Activated gamma-delta T cell treated with anti-CD3 and anti-CD28 coated beads, Interleukin-2, amount 50 U/mL, for 16 hours (primary cell): ENCODE measurements around the gene FUT6.
A peak's percentile ranks its signal among the peaks of the same experiment; 100 is the strongest.

ENCODE experiments used
- DNase-seq: peaks from one replicate; pipeline ENCODE4 v3.0.0-alpha.2; 2020; ENCODE audit warnings: low read depth

FUT6 gene

DNA sequence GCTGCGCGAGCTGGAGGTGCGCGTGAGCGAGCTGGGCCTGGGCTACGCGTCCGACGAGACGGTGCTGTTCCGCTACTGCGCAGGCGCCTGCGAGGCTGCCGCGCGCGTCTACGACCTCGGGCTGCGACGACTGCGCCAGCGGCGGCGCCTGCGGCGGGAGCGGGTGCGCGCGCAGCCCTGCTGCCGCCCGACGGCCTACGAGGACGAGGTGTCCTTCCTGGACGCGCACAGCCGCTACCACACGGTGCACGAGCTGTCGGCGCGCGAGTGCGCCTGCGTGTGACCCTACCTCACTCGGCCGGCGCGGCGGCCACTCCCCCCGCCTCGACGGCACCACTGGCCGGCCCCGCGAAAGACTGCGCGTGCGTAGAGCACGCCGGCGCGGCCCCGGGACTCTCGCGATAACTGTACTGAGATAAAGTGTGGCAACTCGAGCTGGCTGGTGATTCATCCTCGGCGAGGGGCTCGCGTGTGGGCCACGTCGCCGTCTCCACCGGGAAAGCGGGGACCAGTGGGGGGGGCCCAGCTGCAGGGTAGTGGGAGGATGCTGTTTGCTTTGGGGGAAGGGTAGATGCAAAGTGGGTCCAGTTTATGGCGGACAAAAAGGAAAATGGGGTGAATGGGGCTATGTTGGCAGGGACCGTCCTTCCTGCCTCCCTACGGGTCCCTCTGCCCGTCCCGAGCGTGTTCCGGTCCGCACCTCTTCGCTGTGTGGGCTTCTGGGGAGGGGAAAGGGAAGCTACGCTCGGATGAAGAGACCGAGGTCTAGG, 11.4 kb downstream of the FUT6 start:
- DNase-seq, result peak; percentile 96

- no peak for DNase-seq
Measured at GRCh38 chr19:5827342-5827890, 12.1 kb downstream of the FUT6 start.

DNA sequence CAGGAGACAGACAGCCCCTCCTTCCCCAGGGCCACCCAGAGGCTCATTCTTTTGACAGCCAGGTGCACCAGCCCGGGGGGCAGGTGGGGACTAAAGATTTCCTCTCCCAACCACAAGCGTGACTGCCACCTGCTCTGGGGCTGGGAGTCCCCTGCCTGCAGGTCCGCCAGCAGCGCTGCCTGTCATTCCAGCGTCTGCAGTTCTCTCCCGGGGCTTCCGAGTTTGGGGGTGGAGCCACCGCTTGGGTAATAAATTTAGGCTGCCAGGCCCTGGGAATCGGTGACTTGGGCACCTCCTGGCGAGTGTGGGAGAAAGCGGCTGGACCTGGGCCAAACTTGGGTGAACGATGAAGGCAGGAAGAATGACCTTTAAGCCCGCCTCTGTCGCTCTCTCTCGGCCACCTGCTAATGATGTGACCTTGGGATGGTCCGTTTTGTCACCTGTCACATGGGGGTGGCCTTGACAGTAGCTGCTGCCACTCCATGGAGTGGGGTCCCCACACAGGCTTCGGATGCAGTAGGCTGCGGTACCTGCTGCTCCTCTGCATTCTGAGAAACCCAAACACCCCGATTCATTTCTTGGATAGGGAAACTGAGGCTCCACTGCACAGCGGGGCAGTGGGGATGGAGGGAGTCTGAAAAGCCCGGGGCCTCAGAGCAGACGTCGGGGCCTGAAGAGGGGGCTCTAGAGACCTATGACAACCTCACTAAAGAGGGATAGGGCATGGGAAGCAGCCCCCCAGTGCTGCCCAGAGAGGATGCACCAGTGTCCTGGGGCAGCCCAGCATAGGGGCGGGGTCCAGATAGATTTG, 12.8 kb downstream of the FUT6 start:
- DNase-seq, result no peak

DNA sequence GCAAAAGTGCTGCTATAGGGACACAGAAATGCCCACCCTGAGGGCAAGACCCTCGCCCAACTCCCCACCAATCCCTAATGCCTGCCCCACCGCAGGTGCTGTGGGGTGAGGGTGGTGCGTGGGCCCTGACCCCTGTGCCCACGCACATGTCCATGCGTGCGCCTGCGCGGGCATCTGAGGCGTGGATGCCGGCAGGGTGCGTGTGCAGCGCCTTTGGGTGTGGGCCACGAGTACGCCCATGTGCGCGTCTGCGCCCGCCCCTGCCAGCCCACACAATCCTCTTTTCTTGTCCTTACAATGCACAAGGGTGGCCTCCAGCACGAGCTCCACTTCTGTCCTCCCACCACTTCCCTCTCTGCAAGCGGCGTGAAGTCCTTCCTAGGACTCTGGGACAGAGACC, 14.3 kb downstream of the FUT6 start:
- no peak for DNase-seq

- no peak for DNase-seq
Measured at GRCh38 chr19:5824751-5825150, 14.8 kb downstream of the FUT6 start.

- no peak for DNase-seq
Measured at GRCh38 chr19:5823579-5824281, 15.8 kb downstream of the FUT6 start.

DNA sequence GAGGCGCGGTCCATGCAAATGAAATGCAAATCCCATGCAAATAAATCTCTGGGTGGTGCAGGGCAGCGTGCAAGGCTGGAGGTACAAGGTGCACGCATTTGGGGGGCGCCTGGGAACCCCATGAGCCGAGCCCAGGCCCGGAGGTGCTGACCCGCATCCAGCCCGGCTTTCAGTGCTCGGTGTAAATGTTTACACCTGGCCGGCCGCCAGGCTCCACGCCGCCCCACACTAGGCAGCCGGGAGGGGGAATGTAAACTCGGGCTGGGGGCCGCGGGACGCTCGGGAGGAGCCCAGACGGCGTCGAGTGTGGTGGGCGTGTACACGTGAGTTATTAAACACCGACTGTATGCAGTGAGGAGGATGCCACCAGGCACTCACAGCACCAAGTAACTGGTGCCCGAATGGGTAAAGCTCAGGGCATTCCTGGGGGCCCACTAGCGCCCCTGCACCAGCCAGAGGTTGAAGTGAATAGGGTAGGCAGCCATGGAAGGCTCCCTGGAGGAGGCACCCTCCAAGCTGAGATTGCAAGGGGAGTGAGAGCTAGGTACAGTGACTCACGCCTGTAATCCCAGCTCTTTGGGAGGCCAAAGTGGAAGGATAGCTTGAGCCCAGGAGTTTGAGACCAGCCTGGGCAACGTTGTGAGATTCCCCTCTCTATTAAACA, 17.2 kb downstream of the FUT6 start:
- DNase-seq, result no peak

GRCh38 chr19:5821521-5822180, 17.9 kb downstream of the FUT6 start:
- DNase-seq, result no peak

- DNase-seq, result no peak
Measured at GRCh38 chr19:5820785-5821184, 18.7 kb downstream of the FUT6 start.

GRCh38 chr19:5818594-5818993, 20.9 kb downstream of the FUT6 start:
- no peak for DNase-seq

DNA sequence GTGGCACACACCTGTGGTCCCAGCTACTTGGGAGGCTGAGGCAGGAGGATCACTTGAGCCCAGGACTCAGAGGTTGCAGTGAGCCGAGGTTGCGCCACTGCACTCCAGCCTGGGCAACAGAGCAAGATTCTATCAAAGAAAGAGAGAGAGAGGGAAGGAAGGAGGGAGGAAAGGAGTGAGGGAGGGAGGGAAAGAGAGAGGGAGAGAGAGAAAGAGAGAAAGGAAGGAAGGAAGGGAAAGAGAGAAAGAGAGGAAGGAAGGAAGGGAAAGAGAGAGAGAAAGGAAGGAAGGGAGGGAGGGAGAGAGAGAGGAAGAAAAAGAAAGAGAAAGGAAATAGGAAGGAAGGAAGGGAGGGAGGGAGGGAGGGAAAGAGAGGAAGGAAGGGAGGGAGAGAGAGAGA, 22.3 kb downstream of the FUT6 start:
- DNase-seq, result no peak

GRCh38 chr19:5814852-5815246, 24.7 kb downstream of the FUT6 start:
- DNase-seq, result no peak

GRCh38 chr19:5814123-5814851, 25.2 kb downstream of the FUT6 start:
- DNase-seq, result no peak

DNA sequence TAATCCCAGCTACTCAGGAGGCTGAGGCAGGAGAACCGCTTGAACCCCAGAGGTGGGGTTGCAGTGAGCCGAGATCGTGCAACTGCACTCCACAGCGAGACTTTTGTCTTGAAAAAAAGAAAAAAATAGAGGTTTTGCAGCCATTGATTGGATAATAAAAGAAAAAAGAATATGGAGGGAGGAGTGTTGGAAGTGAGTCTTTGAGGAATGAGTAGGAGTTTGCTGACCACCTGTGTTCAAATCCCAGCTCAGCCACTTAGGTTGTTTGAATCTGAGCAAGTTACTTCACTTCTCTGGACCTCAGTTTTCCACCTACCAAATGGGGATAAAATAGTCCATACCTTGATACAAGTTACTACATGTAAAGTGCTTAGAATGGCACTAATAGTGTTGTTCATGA, 28.4 kb downstream of the FUT6 start:
- no peak for DNase-seq

- DNase-seq, result no peak
Measured at GRCh38 chr19:5809469-5809868, 30.0 kb downstream of the FUT6 start.

- DNase-seq, result no peak
Measured at GRCh38 chr19:5809053-5809452, 30.4 kb downstream of the FUT6 start.

DNA sequence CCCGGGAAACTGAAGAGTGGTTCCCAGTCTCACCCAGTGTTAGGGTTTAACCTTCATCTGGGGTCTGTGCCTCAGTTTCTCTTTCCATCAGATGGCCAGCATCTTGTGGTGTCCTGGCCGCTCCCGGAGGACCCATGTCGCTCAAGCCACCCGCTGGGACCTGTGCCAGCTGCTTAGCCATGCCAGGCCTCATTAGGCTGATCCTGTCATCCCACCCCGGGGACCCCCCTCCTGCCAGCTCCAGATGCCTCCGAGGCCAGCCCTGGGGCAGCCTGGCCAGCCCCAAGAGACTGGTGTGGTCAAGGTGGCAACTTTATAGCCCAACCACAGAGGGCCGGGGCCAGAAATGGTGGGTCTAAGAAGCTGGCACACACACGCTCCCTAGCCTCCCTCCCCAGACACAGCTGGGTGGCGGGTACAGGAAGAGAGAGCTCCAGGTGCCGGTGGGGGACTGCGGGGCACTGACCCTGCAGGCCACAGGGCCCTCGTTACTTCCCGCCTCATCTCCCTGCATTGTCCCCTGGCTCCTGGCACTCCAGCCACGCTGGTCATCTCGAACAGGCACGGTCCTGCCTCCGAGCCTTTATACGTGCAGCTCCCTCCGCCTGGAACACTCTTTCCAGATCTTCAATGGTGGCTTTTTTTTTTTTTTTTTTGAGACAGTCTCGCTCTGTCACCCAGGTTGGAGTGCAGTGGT, 31.2 kb downstream of the FUT6 start:
- no peak for DNase-seq

GRCh38 chr19:5806905-5807304, 32.6 kb downstream of the FUT6 start:
- no peak for DNase-seq

GRCh38 chr19:5806133-5806489, 33.4 kb downstream of the FUT6 start:
- no peak for DNase-seq

DNA sequence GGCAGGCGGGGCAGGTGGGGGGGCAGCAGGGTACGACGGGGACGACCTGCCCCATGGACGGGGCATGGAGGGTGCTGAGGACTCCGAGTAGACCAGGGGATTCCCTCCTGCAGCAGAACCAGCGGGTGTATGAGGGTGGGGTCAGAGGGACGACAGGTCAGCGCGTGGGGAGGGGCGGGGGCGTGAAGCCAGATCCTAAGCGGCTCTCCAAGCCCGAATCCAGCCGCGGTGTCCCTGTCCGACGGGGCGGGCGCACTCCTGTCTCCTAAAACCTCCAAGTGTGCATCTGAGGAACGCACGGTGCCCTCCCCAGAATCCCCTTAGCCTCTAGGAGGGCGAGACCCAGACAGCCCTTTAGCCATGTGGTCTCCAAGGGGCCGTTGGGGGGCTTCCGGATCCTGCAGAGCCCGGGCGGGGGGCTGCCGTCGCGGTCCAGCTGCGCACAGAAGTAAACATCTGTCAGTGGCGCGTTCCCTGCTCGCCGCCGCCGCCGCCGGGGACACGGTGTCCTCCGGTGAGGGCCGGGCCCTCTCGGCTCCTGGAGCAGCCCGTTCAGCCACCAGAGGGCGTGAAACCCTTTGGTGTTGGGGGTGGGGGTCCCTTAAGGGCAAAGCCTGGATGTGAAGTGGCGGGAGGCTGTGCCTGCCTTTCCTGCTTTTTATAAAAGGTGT, 33.9 kb downstream of the FUT6 start:
- peak; percentile 51 for DNase-seq
